CD4-positive, alpha-beta T cell treated with Interferon gamma for 1 hour (primary cell): ENCODE results near the gene RFPL3.
"Not testable (repeated sequence)": the region's sequence is repeated elsewhere in the genome, so short reads cannot be mapped to it uniquely, and the experiment has no call there.

Source experiments
- DNase-seq: peaks from one replicate; pipeline ENCODE4 v3.0.0-alpha.2; 2020

Gene RFPL3

GRCh38 chr22:32357567-32357966 is at the start of gene RFPL3:
Gene RFPL3, plus strand, starts transcription at chr22:32357867. Its CDS starts 205 bp downstream, at chr22:32358072.
- not testable (repeated sequence) for DNase-seq

DNA sequence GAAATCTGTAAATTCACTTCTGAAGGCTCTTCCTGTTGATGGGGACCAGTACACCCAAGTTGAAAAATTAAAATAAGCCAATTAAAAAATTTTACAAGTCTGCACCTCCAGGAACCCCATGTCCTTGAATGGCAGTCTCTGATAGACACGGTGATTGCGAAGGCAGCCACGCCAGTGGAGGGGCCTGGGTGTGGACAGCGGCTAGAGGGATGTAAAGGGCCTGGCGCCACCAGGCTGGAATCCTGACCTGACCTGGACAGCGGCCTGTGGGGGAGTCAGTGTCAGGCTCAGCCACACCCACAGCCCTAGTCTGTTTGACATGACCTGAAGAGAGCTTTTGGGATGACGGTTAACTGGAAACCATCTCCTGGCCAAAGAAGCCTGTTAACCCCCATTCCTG is 49.5 kb upstream of the RFPL3 start:
- DNase-seq: no peak

DNA sequence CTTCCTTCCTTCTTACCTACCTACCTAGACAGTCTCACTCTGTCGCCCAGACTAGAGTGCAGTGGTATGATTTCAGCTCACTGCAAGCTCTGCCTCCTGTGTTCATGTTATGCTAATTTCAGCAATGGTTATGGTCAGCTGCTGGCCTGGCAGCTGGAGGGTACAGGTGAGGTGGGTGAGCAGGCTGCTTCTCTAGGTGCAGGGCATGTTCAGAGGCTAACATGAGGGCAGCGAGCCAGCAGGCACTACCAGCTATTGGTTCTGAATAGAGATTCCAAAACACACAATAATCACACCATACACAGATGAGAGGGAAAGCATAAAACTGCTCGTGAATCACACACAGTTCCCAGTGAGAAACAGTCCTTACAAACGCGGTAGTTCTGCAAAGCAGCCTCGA is 48.7 kb upstream of the RFPL3 start:
- DNase-seq: no peak

- no peak for DNase-seq
Observed at GRCh38 chr22:32309585-32310251, 47.9 kb upstream of the RFPL3 start.

DNA sequence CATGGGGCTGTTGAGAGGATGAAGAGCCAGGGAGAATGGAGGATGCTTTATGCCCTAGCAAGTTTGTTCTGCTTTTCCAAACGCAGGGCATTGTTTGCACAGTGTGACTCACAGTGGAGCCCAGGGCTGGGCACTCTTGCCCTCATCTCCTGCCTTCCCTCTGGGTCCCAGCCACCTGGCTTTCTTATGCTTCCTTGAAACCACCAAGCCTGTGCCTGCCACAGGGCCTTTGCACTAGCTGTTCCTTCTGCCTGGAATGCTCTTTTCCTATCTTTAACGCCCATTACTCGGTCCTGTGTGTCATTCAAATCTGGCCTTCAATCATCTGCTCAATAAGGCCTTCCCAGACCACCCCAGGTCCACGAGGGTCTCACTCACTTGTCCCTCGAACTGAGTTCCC is 46.9 kb upstream of the RFPL3 start:
- no peak for DNase-seq

GRCh38 chr22:32311551-32312071 is 46.1 kb upstream of the RFPL3 start:
- no peak for DNase-seq

GRCh38 chr22:32312748-32313147 is 44.9 kb upstream of the RFPL3 start:
- DNase-seq: no peak

DNA sequence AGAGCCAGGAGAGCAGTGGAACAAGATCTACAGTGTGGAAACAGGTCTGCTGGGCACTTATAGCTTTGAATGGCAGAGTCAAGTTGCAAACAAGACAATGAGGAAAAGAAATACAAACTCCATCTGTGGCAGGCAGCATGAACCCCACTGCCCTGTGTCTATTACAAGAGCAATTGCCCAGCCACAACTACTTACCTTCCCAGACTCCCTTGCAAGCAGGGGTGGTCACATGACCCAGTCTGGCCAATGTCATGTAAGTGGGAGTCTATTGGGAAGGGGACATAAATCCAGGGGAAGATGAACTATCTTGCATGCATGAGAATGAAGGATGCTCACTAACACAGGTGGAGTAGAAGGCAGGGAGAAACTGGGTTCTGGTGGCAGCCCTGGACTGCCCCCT is 44.1 kb upstream of the RFPL3 start:
- no peak for DNase-seq

GRCh38 chr22:32317524-32317923 is 40.1 kb upstream of the RFPL3 start:
- no peak for DNase-seq

GRCh38 chr22:32318361-32318760 is 39.3 kb upstream of the RFPL3 start:
- DNase-seq: no peak

GRCh38 chr22:32319861-32320406 is 37.7 kb upstream of the RFPL3 start:
- DNase-seq: no peak

DNA sequence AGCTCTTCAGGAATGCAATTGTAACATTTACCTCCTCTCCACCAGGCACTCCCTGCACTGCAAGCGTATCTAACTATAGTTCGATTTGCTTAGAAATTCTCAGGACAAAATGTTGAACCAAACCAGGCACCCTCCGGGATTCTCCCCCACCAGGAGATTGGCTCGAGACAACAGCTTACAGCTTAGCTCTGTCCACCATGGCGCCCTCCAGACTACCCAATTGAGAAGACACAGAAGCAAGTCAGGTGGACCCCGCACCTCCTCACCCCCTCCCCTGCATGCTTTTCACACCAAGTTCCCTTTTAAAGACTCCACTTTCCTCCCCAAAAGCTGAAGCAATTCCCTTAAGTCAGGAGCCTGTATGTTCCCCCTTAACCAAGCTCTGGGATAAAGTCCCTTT is 34.7 kb upstream of the RFPL3 start:
- no peak for DNase-seq

DNA sequence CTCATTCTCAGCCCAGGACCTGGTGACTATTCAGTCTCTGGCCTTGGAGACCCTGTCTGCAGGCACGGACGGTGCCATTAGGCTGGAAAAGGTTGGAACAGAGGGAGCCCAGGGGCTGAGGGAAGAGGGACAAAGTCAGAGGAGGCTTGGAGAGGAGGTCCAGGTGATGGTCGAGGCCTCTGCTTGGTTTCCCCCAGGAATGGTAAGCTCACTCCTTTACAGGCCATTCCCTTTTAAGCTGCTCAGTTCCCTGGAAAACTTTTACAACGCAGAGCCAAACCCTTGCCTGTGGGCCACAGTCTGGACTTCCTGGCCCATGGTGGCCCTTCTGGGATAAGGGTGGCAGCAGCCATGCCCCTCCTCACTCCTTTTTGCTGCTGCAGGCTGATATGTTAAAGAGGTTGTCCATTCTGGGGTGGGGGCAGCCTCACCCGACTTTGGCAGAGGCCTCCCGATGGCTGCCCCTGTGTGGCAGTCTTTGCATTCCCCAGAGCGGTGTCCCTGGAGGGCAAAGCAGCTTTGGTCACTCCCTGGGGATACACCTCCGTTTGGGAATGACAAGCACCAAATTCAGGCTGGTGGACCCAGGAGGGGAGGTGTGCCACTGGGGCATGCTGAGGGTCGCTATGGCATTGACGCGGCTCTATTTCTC is 34.0 kb upstream of the RFPL3 start:
- DNase-seq: no peak

GRCh38 chr22:32324505-32325415 is 32.9 kb upstream of the RFPL3 start:
- DNase-seq: no peak

DNA sequence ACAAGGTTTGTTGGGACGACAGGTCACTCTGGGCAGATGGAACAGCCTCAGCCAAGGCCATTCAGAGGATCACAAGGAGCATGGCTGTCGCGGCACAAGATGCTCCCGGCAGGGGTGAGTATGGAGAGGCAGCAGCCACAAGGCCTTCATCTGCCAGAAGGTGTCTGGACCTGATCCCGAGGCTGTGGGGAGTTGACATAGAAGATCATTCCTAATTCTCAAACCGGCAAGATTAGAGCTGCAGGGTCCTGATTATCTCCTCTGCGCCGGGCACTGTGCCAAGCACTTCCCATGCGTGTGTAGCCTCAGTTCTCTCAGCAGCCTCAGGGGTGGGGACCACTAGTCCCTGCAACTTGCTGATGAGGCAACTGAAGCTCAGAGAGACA is 32.3 kb upstream of the RFPL3 start:
- no peak for DNase-seq

- DNase-seq: no peak
Observed at GRCh38 chr22:32325811-32326237, 31.8 kb upstream of the RFPL3 start.

GRCh38 chr22:32326647-32327046 is 31.0 kb upstream of the RFPL3 start:
- DNase-seq: no peak

DNA sequence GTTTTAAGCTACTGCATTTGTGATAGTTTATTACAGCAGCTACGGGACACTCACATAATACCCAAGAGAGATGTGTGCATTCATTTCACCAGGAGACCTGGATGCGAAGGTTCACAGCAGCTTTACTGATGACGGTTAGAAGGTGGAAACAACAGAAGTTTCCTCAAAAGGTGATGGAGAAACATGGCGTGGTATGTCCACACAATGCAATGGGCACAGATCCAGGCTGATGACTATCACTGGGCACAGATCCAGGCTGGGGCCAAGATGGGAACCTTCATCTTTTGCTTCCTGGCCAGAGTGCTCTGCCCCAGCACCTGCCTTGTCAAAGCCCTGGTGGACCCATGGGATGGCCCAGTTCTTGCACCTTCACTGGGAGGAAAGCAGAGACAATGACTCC is 30.6 kb upstream of the RFPL3 start:
- DNase-seq: no peak

GRCh38 chr22:32327596-32328171 is 30.0 kb upstream of the RFPL3 start:
- no peak for DNase-seq

GRCh38 chr22:32328306-32329201 is 29.1 kb upstream of the RFPL3 start:
- no peak for DNase-seq

DNA sequence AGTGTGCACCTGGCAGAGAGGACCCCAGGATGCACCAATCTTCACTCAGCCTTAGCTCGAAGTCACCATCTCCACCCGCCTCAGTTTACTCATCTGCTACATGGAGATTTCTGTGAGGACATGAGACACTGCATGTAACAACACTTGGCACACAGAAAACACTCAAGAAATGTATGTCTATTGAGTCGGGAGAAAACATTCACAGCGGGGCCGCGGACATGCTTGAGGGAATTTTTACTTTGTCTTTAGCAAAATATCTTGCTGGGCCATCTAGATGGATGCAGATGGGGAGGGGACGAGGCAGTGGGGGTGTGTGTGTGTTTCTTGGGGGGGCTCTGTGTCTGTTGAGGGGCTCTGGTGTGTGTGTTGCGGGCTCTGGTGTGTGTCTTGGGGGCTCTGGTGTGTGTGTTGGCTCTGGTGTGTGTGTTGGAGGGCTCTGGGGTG is 28.4 kb upstream of the RFPL3 start:
- no peak for DNase-seq
